Pulmonary artery endothelial cell (primary cell): ENCODE measurements around the gene RNASET2. TPM values are rescaled to one million over a fixed set of nuclear protein-coding genes. Genes with fewer than 3 reads are reported as not detected.
"Not testable (repeated sequence)": the region's sequence is repeated elsewhere in the genome, so short reads cannot be mapped to it uniquely, and the experiment has no call there.

Experiments
- DNase-seq: peaks from one replicate; pipeline ENCODE4 v3.0.0-alpha.2; 2011; ENCODE audit warnings: low read depth, low spot score
- total RNA-seq: library from RNA; depleted of rRNA; stranded (reverse); fragments of >200 nt; gene quantifications from 2 replicates; pipeline ENCODE4 v1.2.3, GENCODE V29; 2014

Gene RNASET2
- total RNA-seq, 1 donor from 2014 or later: 15.4 TPM

DNA sequence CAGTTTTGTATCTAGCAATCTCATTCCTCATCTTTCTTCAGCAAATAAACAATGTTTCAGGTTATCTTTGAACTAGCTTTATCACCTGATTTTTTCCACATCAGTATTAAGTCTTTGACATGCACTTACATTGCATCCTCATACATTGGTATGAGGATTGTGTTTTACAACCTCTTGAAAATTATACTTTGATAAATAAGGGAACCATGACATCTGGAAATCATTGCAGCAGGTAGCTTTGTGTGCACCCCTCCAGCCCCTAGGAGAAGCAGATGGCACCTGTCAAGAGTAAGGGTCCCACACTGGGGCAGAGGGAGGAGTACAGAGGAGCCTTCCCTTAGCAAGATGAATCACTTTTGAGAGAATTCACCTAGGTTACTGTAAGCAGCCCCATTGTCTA, 13.7 kb upstream of the RNASET2 start:
- DNase-seq: no peak

GRCh38 chr6:166969390-166970002, 13.1 kb upstream of the RNASET2 start:
- no peak for DNase-seq

DNA sequence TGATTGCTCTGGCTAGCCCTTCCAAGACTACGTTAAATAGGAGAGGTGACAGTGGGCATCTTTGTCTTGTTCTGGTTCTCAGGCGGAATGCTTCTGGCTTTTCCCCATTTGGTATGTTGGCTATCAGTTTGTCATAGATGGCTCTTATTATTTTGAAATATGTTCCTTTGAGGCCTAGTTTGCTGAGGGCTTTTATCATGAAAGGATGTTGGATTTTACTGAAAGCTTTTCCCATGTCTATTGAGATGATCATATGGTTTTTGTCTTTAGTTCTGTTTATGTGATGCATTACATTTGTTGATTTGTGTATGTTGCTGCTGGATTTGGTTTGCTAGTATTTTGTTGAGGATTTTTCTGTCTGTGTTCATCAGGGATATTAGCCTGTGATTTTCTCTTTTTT, 9.9 kb upstream of the RNASET2 start:
- DNase-seq: no peak

DNA sequence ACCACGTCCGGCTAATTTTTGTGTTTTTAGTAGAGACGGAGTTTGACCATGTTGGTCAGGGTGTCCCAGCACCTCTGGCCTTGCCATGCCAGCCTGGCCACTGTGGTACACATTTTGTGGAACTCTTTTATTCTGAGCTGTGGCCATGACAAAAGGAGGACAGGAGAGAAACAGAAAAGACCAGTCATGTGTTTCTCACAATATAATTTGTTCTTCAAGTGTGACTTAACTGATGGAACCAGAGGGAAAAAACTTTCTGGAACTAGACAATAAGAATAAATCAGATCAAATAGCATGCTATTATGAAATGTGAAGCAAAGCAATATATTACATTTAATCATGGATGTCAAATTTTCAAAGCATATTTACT, 4.2 kb upstream of the RNASET2 start:
- DNase-seq: no peak

DNA sequence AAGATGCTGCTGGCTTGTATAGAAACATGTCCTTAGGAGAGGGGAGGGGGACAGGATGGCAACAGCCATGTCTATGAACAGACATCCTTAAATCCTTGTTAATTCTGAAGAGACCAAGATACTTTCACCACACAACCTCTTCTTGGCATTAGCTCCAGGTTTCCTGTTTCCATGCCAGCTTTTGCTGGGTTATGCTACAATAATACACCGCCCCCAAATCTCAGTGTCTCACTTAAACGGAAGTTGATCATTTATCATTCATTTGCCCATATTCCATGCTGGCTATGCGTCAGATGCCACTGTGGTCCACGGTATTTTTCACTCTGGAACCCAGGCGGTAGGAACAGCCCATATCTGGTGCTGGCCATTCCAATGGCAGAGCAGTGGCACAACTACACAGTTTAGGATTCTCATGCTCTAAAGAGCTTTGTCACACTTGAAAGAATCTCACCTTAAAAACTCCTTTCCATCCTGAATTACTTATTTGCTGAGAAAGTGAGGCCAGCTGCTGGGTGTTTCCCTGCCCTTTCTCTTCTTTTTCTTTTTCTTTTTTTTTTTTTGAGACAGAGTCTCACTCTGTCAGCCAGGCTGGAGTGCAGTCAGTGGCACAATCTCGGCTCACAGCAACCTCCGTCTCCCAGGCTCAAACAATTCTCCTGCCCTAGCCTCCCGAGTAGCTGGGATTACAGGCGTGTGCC, 3.7 kb upstream of the RNASET2 start:
- DNase-seq: no peak

DNA sequence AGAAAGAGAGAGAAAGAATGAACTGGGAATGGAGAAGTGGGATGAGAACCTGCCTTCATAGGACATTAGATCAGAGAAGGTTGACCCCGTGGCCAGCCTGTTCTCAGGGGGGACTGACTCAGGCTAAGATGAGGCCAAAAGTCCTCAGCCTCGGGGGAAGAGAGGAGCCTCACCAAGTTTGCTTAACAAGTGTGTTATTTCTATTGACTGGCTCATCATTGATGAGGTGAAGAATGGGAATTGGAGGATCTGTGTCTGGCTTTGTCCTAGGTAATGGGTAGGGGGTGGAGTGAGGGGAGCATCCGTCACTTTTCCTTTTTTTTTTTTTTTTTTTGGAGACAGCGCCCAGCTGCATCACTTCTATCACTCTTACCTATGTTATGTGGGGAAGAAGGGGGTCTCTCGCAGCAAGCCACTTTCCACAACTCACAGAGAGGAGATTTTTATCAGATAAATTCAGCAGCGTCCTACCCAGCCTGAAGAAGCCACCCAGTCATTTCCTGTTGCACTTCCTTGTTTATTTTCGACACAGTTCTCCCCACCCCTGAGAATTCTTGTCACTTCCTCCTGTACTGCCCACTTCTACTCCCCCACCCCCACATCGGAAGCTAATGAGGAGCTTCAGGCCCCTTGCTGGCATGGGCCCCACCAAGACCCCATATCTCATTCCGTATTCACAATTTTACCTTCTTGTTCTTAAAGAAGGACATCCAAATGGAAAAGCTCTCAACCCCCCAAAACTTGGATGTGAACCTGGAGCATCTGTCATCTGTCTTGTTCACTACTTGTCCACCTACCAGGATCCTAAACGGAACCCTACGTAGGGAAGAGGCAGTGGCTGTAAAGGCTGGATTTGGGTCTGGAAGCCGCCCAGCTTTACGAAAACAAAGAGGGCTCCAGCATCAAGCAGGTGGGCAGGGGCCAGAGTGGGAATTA, 2.8 kb upstream of the RNASET2 start:
- DNase-seq: no peak

GRCh38 chr6:166957805-166958076, 1.4 kb upstream of the RNASET2 start:
- no peak for DNase-seq

GRCh38 chr6:166957087-166957804, 896 bp upstream of the RNASET2 start:
- no peak for DNase-seq

GRCh38 chr6:166955865-166956443, 396 bp downstream of the RNASET2 start:
- DNase-seq: no peak

GRCh38 chr6:166955121-166955864, 1.1 kb downstream of the RNASET2 start:
- DNase-seq: no peak

GRCh38 chr6:166954118-166954713, 2.1 kb downstream of the RNASET2 start:
- no peak for DNase-seq

DNA sequence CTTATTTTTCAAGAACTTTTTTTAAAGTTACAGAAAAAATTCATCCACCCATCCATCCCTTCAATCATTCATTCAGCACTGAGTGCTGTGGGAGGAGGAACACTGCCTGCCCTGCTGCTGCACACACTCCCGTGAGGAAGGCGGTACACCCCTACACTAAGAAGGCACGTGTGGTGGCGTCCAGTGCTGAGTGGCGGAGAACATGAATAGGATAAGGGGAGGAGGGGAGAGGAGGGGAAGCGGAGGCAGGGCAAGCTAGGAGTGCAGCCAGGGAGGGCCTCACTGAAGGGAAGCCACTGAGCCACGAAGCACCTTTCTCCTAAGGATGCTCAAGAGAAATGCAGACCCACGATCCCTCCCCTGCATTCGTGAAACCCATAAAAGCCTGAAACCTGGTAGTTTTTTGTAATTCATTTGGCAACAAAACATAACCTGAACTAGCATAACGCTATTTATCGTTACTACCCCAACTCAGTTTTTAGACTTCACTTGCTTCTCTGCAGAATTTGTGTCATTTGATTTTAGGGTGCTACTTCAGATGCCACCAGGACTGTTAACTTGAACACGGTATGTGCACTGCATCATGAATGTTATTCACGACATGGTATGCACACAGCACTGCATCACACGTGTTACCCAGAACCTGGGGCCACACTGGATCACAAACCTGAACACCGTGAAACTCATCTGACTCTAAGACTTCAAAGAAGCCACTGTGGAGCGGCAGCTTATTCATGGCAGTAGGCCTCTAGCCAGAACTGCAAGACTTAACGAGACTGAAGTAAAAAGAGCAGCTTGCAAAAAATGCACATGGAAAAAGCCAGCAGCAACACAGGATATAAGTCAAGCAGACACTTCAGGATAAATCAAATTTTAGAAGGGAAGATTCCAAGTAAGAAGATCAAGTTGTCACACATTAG, 3.5 kb downstream of the RNASET2 start:
- no peak for DNase-seq

GRCh38 chr6:166952121-166952520, 4.2 kb downstream of the RNASET2 start:
- no peak for DNase-seq

GRCh38 chr6:166951670-166952060, 4.7 kb downstream of the RNASET2 start:
- DNase-seq: no peak

DNA sequence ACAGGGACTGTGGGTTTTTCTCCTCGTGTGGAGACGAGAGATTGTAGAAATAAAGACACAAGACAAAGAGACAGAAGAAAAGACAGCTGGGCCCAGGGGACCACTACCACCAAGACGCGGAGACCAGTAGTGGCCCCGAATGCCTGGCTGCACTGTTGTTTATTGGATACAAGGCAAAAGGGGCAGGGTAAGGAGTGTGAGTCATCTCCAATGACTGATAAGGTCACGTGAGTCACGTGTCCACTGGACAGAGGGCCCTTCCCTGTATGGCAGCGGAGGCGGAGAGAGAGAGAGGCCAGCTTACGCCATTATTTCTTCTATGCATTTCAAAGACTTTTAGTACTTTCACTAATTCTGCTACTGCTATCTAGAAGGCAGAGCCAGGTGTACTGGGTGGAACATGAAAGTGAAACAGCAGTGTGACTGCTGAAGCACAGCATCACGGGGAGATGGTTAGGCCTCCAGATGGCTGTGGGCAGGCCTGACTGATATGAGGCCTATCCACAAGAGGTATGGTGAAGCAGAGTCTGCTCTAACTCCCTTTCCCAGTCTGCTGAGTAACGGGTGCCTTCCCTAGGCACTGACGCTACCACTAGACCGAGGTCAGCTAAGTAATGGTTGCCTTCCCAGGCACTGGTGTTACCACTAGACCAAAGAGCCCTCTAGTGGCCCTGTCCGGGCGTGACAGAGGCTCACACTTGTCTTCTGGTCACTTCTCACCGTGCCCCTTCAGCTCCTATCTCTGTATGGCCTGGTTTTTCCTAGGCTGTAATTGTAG, 5.3 kb downstream of the RNASET2 start:
- not testable (repeated sequence) for DNase-seq

DNA sequence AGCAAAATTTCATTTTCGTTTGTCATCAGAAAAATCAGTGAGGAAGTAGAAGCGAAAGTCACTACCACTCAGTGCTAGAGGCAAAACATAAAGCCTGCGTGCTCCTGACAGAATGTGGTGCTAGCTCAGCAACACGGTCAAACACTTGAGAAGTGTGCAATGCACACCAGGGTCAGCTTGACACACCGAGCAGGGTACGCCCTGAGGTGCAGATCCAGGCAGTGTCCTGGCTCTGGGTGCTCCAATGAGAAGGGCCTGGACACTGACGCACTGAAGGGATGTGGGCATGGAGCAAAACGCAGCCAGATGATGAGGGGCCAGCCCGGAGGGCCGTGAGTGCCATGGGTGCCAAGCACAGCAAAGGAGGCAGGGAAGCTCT, 5.9 kb downstream of the RNASET2 start:
- DNase-seq: no peak

DNA sequence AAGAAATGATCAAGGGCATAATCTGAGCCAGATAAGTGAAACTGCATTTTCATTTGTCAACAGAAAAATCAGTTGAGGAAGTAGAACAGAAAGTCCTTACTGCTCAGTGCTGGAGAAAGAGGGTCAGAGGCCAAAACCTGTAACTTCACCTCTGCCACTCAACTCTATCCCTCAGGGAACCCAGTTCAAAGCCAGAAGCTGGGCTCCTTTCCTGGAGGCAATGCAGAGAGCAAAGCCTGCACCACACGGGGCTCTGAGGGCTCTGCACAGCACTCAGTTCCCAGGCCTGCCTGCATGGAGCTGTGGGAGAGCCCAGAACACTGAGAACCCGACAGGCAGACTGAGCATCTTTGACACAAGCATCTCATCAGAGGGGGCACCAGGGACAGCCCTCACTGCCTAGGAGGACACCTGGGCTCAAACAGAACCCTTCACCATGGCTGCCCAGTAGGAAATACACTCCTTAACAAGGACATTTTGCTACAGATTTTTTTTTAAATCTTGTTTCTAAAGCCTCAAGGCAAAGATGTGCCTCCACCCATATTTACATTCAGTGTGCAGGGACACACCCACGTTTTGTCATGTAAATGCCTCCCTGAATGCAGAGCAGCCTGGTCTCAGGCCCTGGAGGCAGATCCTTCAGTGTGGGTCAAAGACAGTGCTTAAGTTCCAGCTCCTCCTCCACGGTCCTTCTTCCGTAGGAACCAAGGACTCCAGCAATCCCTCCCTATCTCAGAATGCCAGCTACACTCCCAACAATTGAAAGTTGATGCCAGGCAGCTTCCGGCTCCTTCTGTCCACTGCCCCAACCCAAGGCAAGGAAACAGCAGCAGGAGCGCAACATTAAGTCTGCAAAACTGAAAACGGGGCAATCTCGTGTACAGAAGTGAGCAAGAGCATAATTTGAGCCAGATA, 6.6 kb downstream of the RNASET2 start:
- no peak for DNase-seq

DNA sequence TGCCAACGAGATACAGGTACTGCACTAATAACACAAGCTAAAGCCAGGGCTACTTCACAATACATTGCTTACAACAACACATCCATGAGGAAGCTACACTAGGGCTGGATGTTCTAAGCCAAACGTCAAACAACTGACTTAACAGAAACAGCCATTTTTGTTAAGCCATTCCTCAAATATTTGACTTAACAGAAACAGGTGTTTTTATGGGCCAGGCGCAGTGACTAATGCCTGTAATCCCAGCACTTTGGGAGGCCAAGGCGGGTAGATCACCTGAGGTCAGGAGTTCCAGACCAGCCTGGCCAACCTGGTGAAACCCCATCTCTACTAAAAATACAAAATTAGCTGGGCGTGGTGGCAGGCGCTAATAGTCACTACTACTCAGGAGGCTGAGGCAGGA, 7.6 kb downstream of the RNASET2 start:
- not testable (repeated sequence) for DNase-seq
